ENCODE results near the gene HES5. TPM values are rescaled to one million over a fixed set of nuclear protein-coding genes. Genes with fewer than 3 reads are reported as not detected.
A peak's percentile ranks its signal among the peaks of the same experiment; 100 is the strongest.

The HES5 gene
- total and polyA plus RNA-seq, 2 of the 13 experiments (the other 11 are each of a cell fraction or from before 2014, with no cell fraction given), result not detected

GRCh38 chr1:2545754-2546514 lies 15.9 kb upstream of the HES5 start (continued):
- TF ChIP-seq E2F2 (CRISPR knock-in tag; IDR thresholded peaks at IDR 0.05; ENCODE audit: borderline replicate concordance), result no peak
- TF ChIP-seq MIER2 (CRISPR knock-in tag; IDR thresholded peaks at IDR 0.05), result no peak
- no peak for TF ChIP-seq ZNF264 (CRISPR knock-in tag; IDR thresholded peaks at IDR 0.05)
- TF ChIP-seq SIN3A (IDR thresholded peaks at IDR 0.05; ENCODE audit: borderline replicate concordance, low read depth, low read length), result peak; percentile 50; the same call in 1 of the 2 replicates
- no peak for TF ChIP-seq SOX13 (IDR thresholded peaks at IDR 0.05)
- no peak for TF ChIP-seq SOX13 (CRISPR knock-in tag; conservative IDR thresholded peaks at IDR 0.05 in 1 of 2, IDR thresholded peaks at IDR 0.05 in 1 of 2)
- TF ChIP-seq ISL2 (CRISPR knock-in tag; IDR thresholded peaks at IDR 0.05), result 0 out of 2 replicates have a peak, but pooled peaks have one; percentile 34
- TF ChIP-seq NCOA2 (CRISPR knock-in tag; IDR thresholded peaks at IDR 0.05), result no peak
- no peak for TF ChIP-seq EEA1 (CRISPR knock-in tag; IDR thresholded peaks at IDR 0.05; ENCODE audit: borderline replicate concordance)
- TF ChIP-seq KAT7 (CRISPR knock-in tag; IDR thresholded peaks at IDR 0.05; ENCODE audit: borderline replicate concordance), result 0 out of 2 replicates have a peak, but pooled peaks have one; percentile 20
- TF ChIP-seq ZXDC (CRISPR knock-in tag; IDR thresholded peaks at IDR 0.05), result no peak
- TF ChIP-seq XBP1 (CRISPR knock-in tag; IDR thresholded peaks at IDR 0.05), result no peak
- TF ChIP-seq TRIM24 (CRISPR knock-in tag; IDR thresholded peaks at IDR 0.05), result no peak
- TF ChIP-seq POLR2A (IDR thresholded peaks at IDR 0.05; ENCODE audit: insufficient read depth in 1 of 2, low read depth in 2 of 2, low read length in 2 of 2), result peak in 1 of 2 experiments; percentile 54; a peak in 2 of 4 replicates
- no peak for TF ChIP-seq CENPT (CRISPR knock-in tag; IDR thresholded peaks at IDR 0.05; ENCODE audit: low read depth)
- TF ChIP-seq ARID2 (CRISPR knock-in tag; IDR thresholded peaks at IDR 0.05; ENCODE audit: borderline replicate concordance), result no peak
- peak; percentile 89 for TF ChIP-seq USF2 (IDR thresholded peaks at IDR 0.05; ENCODE audit: low read depth, low read length)
- TF ChIP-seq USF2 (CRISPR knock-in tag; IDR thresholded peaks at IDR 0.05; ENCODE audit: borderline replicate concordance), result peak; percentile 79
- TF ChIP-seq BCL6 (CRISPR knock-in tag; IDR thresholded peaks at IDR 0.05), result no peak; the same call in 1 of the 2 replicates
- TF ChIP-seq ZNF639 (CRISPR knock-in tag; conservative IDR thresholded peaks at IDR 0.05), result no peak
- TF ChIP-seq ZNF777 (CRISPR knock-in tag; IDR thresholded peaks at IDR 0.05), result peak; percentile 48; the same call in 1 of the 2 replicates
- no peak for TF ChIP-seq GATAD2A (CRISPR knock-in tag; IDR thresholded peaks at IDR 0.05)

Measured in HepG2 (cell line).